Stomach (tissue), 19 donors: Measurements from ENCODE around the gene TMEM121B. TPM values are rescaled to one million over a fixed set of nuclear protein-coding genes. Genes with fewer than 3 reads are reported as not detected.

ENCODE experiments used
- DNase-seq, 2 donors: peaks; one replicate each; pipeline versions ENCODE4 v3.0.0 to v3.0.0-alpha.2; 2013 to 2019
- H3K27ac ChIP-seq, 5 donors: fragments of 200-600 bp in 4 of 5; sonication (generic) in 4 of 5; one replicate each; pipeline ENCODE4 v1.5.1; 2013 to 2019; ENCODE audit warnings: mild to moderate bottlenecking in 1 of 5, moderate library complexity in 1 of 5
- H3K27me3 ChIP-seq, 3 donors: fragments of 200-600 bp; sonication (generic); one replicate each; pipeline ENCODE4 v1.5.1; 2017 to 2019; ENCODE audit warnings: mixed run types in 1 of 3
- H3K36me3 ChIP-seq, 4 donors: fragments of 200-600 bp; sonication (generic); 1 replicate in 3 of 4; 2 replicates in 1 of 4; pipeline ENCODE4 v1.5.1; 2016 to 2019
- H3K4me1 ChIP-seq, 4 donors: fragments of 200-600 bp; sonication (generic); one replicate each; pipeline ENCODE4 v1.5.1; 2016 to 2019
- H3K4me3 ChIP-seq, 4 donors: fragments of 200-600 bp; sonication (generic) in 3 of 4; one replicate each; pipeline ENCODE4 v1.5.1; 2016 to 2019; ENCODE audit warnings: mild to moderate bottlenecking in 1 of 4
- H3K9me3 ChIP-seq, 4 donors: fragments of 200-600 bp; sonication (generic); one replicate each; pipeline ENCODE4 v1.5.1; 2016 to 2019
- CTCF ChIP-seq, 7 experiments: fragments of 450-650 bp in 4 of 7; fragments of 200-600 bp in 3 of 7; sonication (generic) in 3 of 7; IDR thresholded peaks; one replicate each; pipeline ENCODE4 v1.5.1; 2016 to 2019; ENCODE audit warnings: antibody characterized with exemption in 7 of 7, control low read depth in 2 of 7, mild to moderate bottlenecking in 1 of 7
- EP300 ChIP-seq: sonication (generic); formaldehyde crosslinking; IDR thresholded peaks from one replicate; pipeline ENCODE4 v1.6.1; 2017; ENCODE audit warnings: antibody characterized with exemption
- POLR2A ChIP-seq, 4 donors: fragments of 450-650 bp; IDR thresholded peaks; one replicate each; pipeline ENCODE4 v1.6.1; 2016; ENCODE audit warnings: antibody characterized with exemption in 4 of 4, control low read depth in 2 of 4, mild to moderate bottlenecking in 1 of 4, moderate library complexity in 1 of 4
- POLR2AphosphoS5 ChIP-seq, 3 donors: sonication (generic); formaldehyde crosslinking; IDR thresholded peaks; one replicate each; pipeline ENCODE4 v1.6.1; 2016; ENCODE audit warnings: antibody characterized with exemption in 3 of 3
- WGBS, 5 donors: extraction: QIAGEN DNeasy Blood & Tissue Kit in 3 of 5; methylation state at CpG; one replicate each; pipeline versions ENCODE4 v1.1.5 to v1.1.7; 2013 to 2018; 5-methylcytosine and 5-hydroxymethylcytosine counted together
- intact Hi-C: fragments of 100-400 bp; cut with DNase I; formaldehyde crosslinking; loops from one replicate; pipeline ENCODE4 v1.15.1; 2023; ENCODE audit warnings: low total_unique reads
- long read RNA-seq, 10 donors: transcript quantifications; one replicate each; lab custom pipeline, GENCODE V29; 2026
- polyA plus RNA-seq, 3 donors: library from polyadenylated mRNA; stranded (reverse); fragments of 200-250 nt; gene quantifications; one replicate each; pipeline ENCODE4 v1.2.3, GENCODE V29; 2013
- total RNA-seq, 5 donors: library from RNA; depleted of rRNA; stranded (reverse); fragments of >200 nt; gene quantifications; one replicate each; pipeline versions ENCODE4 v1.1.0 to v1.2.3, GENCODE V29; 2014 to 2016
- donor health status: healthy with polysubstance abuse.
- donor health status: Bipolar disorder and iron deficiency.
- donor health status: healthy.

Gene TMEM121B
- under 1 TPM in 2 of 5 donors, not detected in 3; 0.37 to 0.45 TPM for total RNA-seq
- polyA plus RNA-seq, result under 1 TPM in 2 of 3 donors, not detected in 1; 0.08 to 0.12 TPM
- long read RNA-seq, donor 1, full-length matches to known transcripts, result 1 of 1 reads
- long read RNA-seq, donor 1, partial matches to known transcripts, result 0 of 1 reads
- long read RNA-seq, donor 1, other reads (novel, unspliced or antisense), result 0 of 1 reads
- long read RNA-seq, donor 2, full-length matches to known transcripts, result 1 of 1 reads
- long read RNA-seq, donor 2, partial matches to known transcripts, result 0 of 1 reads
- long read RNA-seq, donor 2, other reads (novel, unspliced or antisense), result 0 of 1 reads
- long read RNA-seq, donor 3, result 0 reads
- long read RNA-seq, donor 4, result 0 reads
- long read RNA-seq, donor 5, result 0 reads
- long read RNA-seq, donor 6, full-length matches to known transcripts, result 1 of 1 reads
- long read RNA-seq, donor 6, partial matches to known transcripts, result 0 of 1 reads
- long read RNA-seq, donor 6, other reads (novel, unspliced or antisense), result 0 of 1 reads
- long read RNA-seq, donor 7, full-length matches to known transcripts, result 1 of 1 reads
- long read RNA-seq, donor 7, partial matches to known transcripts, result 0 of 1 reads
- long read RNA-seq, donor 7, other reads (novel, unspliced or antisense), result 0 of 1 reads
- long read RNA-seq, donor 8, result 0 reads
- long read RNA-seq, donor 9, full-length matches to known transcripts, result 1 of 1 reads
- long read RNA-seq, donor 9, partial matches to known transcripts, result 0 of 1 reads
- long read RNA-seq, donor 9, other reads (novel, unspliced or antisense), result 0 of 1 reads
- long read RNA-seq, donor 10, result 0 reads

DNA sequence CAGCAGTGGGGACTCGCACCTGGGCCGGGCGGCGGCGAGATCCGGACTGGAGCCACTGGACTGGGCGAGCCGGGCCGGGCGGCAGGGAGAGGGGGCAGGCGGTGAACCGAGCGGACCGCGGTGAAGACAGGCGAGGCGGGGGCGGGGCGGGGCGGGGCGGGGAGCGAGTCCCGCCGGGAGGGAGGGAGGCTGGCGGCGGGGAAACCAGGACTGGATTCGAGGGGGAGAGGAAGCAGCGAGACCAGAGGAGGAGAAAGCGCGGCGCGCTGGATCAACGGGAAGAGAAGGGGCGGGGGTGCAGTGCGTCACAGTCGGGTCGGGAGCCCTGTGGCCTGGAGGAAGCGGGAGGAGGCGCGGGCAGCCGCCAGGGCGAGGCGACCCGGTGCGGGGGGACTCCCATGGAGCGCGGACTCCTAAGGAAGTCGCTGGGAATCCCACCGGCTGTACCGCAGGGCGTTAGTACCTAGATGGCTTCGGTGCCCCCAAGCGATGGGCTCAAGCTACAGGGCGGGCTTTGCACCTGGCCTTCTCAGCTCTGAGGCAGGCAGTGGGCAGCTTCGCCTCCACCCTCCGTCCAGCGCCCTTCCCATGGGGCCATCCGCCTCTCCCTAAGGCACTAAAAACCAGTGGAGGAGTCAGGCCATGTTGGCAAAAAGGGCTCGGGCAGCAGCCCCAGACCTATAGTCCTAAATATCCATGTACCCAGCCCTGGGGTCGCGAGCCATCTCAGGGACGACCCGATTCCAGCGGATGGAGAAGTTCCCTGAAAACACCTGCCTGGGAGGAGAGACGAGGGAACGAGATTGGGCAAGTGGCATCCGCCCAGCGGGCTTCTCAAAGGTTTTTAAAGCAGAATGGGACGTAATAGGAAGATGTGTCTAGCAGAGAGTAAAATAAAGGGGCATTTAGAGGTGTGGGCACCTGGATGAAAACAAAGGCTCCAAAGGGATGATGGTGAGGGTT, at the start of gene TMEM121B:
TSS of gene TMEM121B (minus strand) at position 128 of the 963 bp plus-strand sequence. CDS start 233 bp downstream, outside the sequence.
- peaks cover 0 to 4% (median 0%) of the 10 kb centered on the region in 4 donors for H3K9me3 ChIP-seq
- TF ChIP-seq POLR2A (IDR thresholded peaks at IDR 0.05), result no peak
- peaks cover 12 to 38% (median 20%) of the 10 kb centered on the region in 4 donors for H3K4me1 ChIP-seq
- 6 to 10% (median 7%) methylated on average over 47 to 66 of the region's 69 CpGs for WGBS, 5 donors
- peak; percentile 50 to 90 for DNase-seq
- H3K4me3 ChIP-seq, result peak within 1 kb of the TSS; percentile 51 to 89 (median 62)
- intact Hi-C loops, result no loop called here
- peak within 1 kb of the TSS in 2 of 5 donors; percentile 18 to 55 for H3K27ac ChIP-seq
- no peaks in the 10 kb centered on the region for H3K36me3 ChIP-seq
- H3K27me3 ChIP-seq, result peaks cover 4 to 63% (median 35%) of the 10 kb centered on the region in 3 donors

- intact Hi-C loops, result no loop called here
- Histone ChIP-seq H3K27ac (no peak overlapping the region), H3K36me3 (no peaks in the 10 kb centered on the region), H3K4me3 (no peak overlapping the region), H3K4me1 (peaks cover 6 to 15% (median 9%) of the 10 kb centered on the region in 4 donors), H3K9me3 (no peaks in the 10 kb centered on the region), H3K27me3 (no peaks in the 10 kb centered on the region)
- TF ChIP-seq POLR2A (IDR thresholded peaks at IDR 0.05) (no peak), POLR2AphosphoS5 (IDR thresholded peaks at IDR 0.05) (no peak), EP300 (no peak), CTCF (IDR thresholded peaks at IDR 0.05) (no peak)
- 24 to 42% (median 30%) methylated on average over 7 of the region's 7 CpGs for WGBS, 5 donors
- DNase-seq, result peak in 1 of 2 donors; percentile 70
These were observed 46.3 kb upstream of the TMEM121B start for GRCh38 chr22:17167486-17167885.

DNA sequence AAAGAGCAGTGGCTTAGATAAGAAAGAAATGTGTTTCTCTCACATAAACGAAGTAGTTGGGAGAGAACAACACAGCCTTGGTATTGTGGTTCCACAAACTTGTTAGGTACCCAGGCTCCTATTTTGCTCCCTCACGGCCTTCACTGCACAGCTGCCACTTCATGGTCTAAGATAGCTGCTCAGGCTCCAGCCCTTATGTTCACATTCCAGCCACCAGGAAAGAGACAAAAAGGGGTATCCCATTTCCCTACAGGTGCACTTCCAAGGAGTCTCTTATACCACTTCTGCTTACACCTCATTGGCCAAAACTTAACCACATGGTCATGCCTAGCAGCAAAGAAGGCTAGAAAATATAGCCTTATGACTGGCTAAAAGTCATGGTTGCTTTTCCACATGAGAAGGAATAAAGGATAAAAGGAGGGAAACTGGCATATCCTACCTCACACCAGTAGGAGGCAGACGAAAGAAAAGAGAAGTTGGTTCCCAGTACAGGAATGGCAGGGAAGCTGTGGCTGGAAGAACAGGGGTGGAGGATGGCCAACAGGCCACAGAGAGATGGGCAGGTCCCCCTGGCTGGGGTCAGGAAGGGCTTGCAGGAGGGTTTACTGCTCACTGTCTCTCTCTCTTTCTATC, 43.3 kb upstream of the TMEM121B start:
- no peak for DNase-seq
- H3K4me3 ChIP-seq, result no peak overlapping the region
- no peak for TF ChIP-seq EP300
- no peak for TF ChIP-seq CTCF (IDR thresholded peaks at IDR 0.05)
- TF ChIP-seq POLR2A (IDR thresholded peaks at IDR 0.05), result no peak
- TF ChIP-seq POLR2AphosphoS5 (IDR thresholded peaks at IDR 0.05), result no peak
- 85 to 91% (median 87%) methylated on average over 3 of the region's 3 CpGs for WGBS, 5 donors
- H3K27me3 ChIP-seq, result no peaks in the 10 kb centered on the region
- H3K36me3 ChIP-seq, result no peaks in the 10 kb centered on the region
- H3K27ac ChIP-seq, result no peak overlapping the region
- intact Hi-C loops, result no loop called here
- H3K4me1 ChIP-seq, result peaks cover 4 to 20% (median 10%) of the 10 kb centered on the region in 4 donors
- no peaks in the 10 kb centered on the region for H3K9me3 ChIP-seq

- intact Hi-C loops, result no loop called here
- DNase-seq, result no peak
These were observed 41.6 kb upstream of the TMEM121B start for GRCh38 chr22:17162731-17163130.

More at GRCh38 chr22:17162731-17163130, 41.6 kb upstream of the TMEM121B start:
- WGBS, 5 donors, result 63 to 91% (median 80%) methylated on average over 8 of the region's 8 CpGs
- H3K27ac ChIP-seq, result no peak overlapping the region
- no peak overlapping the region for H3K4me3 ChIP-seq
- no peaks in the 10 kb centered on the region for H3K9me3 ChIP-seq
- peaks cover 13 to 27% (median 22%) of the 10 kb centered on the region in 4 donors for H3K4me1 ChIP-seq
- no peaks in the 10 kb centered on the region for H3K36me3 ChIP-seq
- TF ChIP-seq POLR2AphosphoS5 (IDR thresholded peaks at IDR 0.05) (no peak), CTCF (IDR thresholded peaks at IDR 0.05) (no peak), POLR2A (IDR thresholded peaks at IDR 0.05) (no peak), EP300 (no peak)
- no peaks in the 10 kb centered on the region for H3K27me3 ChIP-seq
